ENCODE data around the gene NRXN3.

- TF ChIP-seq, protein P1, sequence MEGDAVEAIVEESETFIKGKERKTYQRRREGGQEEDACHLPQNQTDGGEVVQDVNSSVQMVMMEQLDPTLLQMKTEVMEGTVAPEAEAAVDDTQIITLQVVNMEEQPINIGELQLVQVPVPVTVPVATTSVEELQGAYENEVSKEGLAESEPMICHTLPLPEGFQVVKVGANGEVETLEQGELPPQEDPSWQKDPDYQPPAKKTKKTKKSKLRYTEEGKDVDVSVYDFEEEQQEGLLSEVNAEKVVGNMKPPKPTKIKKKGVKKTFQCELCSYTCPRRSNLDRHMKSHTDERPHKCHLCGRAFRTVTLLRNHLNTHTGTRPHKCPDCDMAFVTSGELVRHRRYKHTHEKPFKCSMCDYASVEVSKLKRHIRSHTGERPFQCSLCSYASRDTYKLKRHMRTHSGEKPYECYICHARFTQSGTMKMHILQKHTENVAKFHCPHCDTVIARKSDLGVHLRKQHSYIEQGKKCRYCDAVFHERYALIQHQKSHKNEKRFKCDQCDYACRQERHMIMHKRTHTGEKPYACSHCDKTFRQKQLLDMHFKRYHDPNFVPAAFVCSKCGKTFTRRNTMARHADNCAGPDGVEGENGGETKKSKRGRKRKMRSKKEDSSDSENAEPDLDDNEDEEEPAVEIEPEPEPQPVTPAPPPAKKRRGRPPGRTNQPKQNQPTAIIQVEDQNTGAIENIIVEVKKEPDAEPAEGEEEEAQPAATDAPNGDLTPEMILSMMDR (conservative IDR thresholded peaks at IDR 0.05 in 1 of 2, IDR thresholded peaks at IDR 0.05 in 1 of 2; ENCODE audit: extremely low read depth in 1 of 2, insufficient read depth in 1 of 2, low read depth in 1 of 2, low read length in 2 of 2), result no peak
- no peak for TF ChIP-seq EZH2 (IDR thresholded peaks at IDR 0.05; ENCODE audit: borderline replicate concordance, low read length)
These were observed 1272.6 kb downstream of the NRXN3 start for GRCh38 chr14:79442786-79443185.

Measured in mammary epithelial cell (primary cell).